ENCODE measurements around the gene CADM1.

CADM1 gene

GRCh38 chr11:115234794-115235193 lies 269.4 kb downstream of the CADM1 start:
- no peak for DNase-seq

- DNase-seq, result no peak
Measured at GRCh38 chr11:115226556-115226955, 277.7 kb downstream of the CADM1 start.

- no peak for DNase-seq
Measured at GRCh38 chr11:115224551-115224950, 279.7 kb downstream of the CADM1 start.

GRCh38 chr11:115222863-115223530 lies 281.2 kb downstream of the CADM1 start:
- DNase-seq, result no peak

GRCh38 chr11:115222218-115222862 lies 281.9 kb downstream of the CADM1 start:
- no peak for DNase-seq

GRCh38 chr11:115221461-115222069 lies 282.6 kb downstream of the CADM1 start:
- DNase-seq, result no peak

GRCh38 chr11:115220911-115221310 lies 283.3 kb downstream of the CADM1 start:
- DNase-seq, result no peak

- no peak for DNase-seq
Measured at GRCh38 chr11:115220423-115220822, 283.8 kb downstream of the CADM1 start.

- no peak for DNase-seq
Measured at GRCh38 chr11:115219376-115219775, 284.8 kb downstream of the CADM1 start.

- DNase-seq, result no peak
Measured at GRCh38 chr11:115217726-115218311, 286.4 kb downstream of the CADM1 start.

GRCh38 chr11:115215694-115216617 lies 288.3 kb downstream of the CADM1 start:
- no peak for DNase-seq

GRCh38 chr11:115214644-115215234 lies 289.5 kb downstream of the CADM1 start:
- no peak for DNase-seq

GRCh38 chr11:115213007-115213406 lies 291.2 kb downstream of the CADM1 start:
- no peak for DNase-seq

GRCh38 chr11:115208808-115209259 lies 295.4 kb downstream of the CADM1 start:
- no peak for DNase-seq

GRCh38 chr11:115207916-115208315 lies 296.3 kb downstream of the CADM1 start:
- DNase-seq, result no peak

GRCh38 chr11:115207166-115207591 lies 297.0 kb downstream of the CADM1 start:
- no peak for DNase-seq

- no peak for DNase-seq
Measured at GRCh38 chr11:115206365-115207022, 297.7 kb downstream of the CADM1 start.

GRCh38 chr11:115202900-115203552 lies 301.2 kb downstream of the CADM1 start:
- DNase-seq, result no peak

GRCh38 chr11:115202074-115202473 lies 302.1 kb downstream of the CADM1 start:
- no peak for DNase-seq

GRCh38 chr11:115201111-115201792 lies 303.0 kb downstream of the CADM1 start:
- no peak for DNase-seq

All from stimulated activated CD4-positive, alpha-beta T cell treated with anti-CD3 and anti-CD28 coated beads, Interleukin-4, amount 100 ng/mL, for 1 hour (primary cell).